SU-DHL-6 (cell line): ENCODE results near the gene RASD2.

Experiments used
- CTCF ChIP-seq: fragments of 200-600 bp; sonication (generic); IDR thresholded peaks from one replicate; pipeline ENCODE4 v1.5.1; 2017; ENCODE audit warnings: antibody characterized with exemption, mild to moderate bottlenecking, low read length, moderate library complexity; ENCODE audit not compliant: insufficient read depth, poor library complexity, severe bottlenecking
- EZH2phosphoT487 ChIP-seq: fragments of 200-600 bp; sonication (generic), shearing (Covaris generic); conservative IDR thresholded peaks from 2 replicates; pipeline ENCODE4 v1.6.1; 2018; ENCODE audit warnings: mild to moderate bottlenecking, antibody characterized with exemption, low read length, moderate library complexity, mixed read lengths

DNA sequence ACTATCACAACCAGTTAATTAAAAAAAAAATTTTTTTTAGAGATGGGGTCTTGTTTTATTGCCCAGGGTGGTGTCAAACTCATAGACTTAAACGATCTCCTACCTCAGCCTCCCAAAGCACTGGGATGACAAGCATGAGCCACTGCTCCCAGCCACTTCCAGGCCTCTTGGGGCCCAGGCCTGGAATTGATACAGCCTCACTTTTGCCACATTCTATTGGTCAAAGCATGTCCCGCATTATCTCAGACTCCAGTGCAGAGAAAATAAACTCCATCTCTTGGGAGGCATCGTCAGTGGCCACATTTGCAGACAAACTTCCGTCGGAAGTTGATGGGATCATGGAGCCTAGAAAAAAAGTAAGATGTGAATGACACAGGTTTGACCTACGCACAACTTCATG lies 9.4 kb upstream of the RASD2 start:
- no peak for TF ChIP-seq CTCF
- TF ChIP-seq EZH2phosphoT487: no peak
